ENCODE data around the gene ADSS1. TPM values are rescaled to one million over a fixed set of nuclear protein-coding genes. Genes with fewer than 3 reads are reported as not detected.

ADSS1 gene
- total RNA-seq, 1 experiment from 2014 or later: 4.2 TPM

DNA sequence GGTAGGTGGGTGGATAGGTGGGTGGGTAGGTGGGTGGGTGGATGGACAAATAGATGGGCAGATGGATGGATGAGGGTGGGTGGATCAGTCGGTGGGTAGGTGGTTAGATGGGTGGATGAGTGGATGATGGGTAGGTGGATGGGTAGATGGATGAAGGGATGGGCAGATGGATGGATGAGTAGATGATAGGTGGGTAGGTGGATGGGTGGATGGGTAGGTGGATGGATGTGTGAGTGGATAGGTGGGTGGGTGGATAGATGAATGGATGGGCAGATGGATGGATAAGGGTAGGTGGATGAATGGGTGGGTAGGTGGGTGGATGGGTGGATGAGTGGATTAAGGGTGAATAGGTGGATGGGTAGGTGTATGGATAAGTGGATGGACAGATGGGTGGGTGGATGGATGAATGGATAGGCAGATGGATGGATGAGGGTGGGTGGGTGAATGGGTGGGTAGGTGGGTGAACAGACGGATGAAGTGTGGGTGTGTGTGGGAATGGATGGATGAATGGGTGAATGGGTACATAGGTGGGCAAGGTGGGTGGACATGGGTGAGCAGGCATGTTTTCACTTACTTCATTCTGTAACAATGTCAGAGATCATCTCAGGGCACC, 37.9 kb upstream of the ADSS1 start:
- in situ Hi-C loops (cut with HindIII; ENCODE audit: low pct_unique_long_range_greater_than_20kb, low sequenced_read_pairs): no loop called here

DNA sequence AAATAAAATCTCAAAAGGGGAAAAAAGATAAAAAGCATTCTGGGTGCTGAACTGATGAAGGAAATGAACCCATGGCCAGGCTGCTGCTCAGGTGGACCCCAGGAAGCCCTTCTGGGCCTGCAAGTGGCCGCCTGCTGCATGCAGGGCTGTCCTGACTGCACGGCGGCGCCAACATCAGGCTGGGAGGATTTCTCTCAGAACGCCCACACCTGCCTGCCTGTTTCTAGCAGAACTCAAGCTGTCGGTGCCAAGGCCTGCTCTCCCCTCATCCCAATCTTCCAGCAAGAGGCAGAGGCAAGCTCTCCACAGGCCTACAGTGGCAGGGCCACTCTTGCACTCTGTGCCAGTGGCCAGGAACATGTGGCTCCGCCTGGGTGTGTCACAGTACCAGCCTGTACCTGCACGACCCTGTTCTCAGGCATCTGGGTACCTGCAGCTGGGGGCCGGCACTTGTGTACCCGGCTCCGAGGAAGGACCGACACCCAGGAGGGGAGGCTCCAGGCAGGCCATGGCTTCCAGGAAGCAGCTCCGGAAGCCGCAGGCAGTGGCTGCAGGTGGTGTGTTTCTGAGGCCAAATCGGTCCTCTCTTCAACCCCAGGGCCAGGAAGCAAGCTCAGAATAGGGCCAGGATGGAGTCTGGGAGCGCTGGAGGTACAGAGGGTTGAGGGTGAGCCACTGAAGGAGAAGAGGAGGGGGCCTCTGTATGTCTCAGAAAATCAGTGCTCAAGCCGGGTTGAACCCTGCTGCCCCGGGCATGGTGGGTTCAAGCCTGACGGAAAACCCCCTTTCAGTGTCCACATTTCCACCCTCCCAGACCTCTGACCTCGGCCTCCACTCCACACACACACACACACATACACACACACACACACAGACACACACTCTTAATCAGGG, 37.2 kb upstream of the ADSS1 start:
- DNase-seq (ENCODE audit: low read depth, low spot score): no peak
- in situ Hi-C loops (cut with HindIII; ENCODE audit: low pct_unique_long_range_greater_than_20kb, low sequenced_read_pairs): no loop called here

More for the DNA sequence above, 37.9 kb upstream of the ADSS1 start:
- DNase-seq (ENCODE audit: low read depth, low spot score): no peak

DNA sequence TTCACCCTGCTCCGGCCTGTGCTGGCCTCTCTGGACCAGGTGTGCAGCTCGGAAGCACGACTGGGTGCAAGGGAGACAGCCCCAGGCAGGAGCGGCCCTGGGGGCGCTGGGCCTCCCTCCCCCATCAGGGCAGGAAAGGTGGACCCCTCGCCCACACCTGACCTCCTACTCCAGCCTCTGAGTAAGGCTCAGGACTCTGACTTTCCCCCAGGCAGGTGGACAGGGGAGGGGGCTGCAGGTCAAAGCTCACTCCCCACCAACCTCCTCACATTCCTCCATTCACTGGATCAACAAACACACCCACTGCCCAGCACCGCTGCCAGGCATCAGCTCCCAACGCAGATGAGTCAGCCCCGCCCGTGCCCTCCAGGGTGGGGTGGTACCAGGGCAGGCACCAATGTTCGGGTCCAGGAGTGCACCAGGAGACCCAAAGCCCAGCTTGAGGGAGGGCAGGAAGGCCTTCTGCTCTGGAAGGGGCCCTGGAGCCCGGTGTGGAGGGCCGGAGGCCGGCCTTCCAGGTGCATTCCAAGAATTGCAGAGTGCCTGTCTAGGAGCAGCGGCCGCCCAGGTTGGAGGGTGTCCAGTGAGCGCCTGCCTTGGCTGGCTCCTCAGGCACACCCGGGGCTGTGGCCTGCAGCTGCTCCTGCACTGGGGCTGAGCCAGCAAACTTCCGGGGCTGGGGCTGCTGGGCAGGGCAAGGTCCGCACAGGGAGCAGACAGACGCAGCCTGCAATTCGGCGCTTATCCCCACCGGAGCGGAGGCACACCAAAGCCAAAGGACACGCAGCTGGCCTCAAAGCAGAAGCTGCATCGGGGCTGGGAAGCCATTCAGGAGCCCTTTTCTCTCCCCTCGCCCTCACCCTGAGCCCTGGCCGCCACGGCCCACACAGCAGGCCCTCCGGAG, 36.2 kb upstream of the ADSS1 start:
- in situ Hi-C loops (cut with HindIII; ENCODE audit: low pct_unique_long_range_greater_than_20kb, low sequenced_read_pairs): no loop called here
- DNase-seq (ENCODE audit: low read depth, low spot score): no peak

DNA sequence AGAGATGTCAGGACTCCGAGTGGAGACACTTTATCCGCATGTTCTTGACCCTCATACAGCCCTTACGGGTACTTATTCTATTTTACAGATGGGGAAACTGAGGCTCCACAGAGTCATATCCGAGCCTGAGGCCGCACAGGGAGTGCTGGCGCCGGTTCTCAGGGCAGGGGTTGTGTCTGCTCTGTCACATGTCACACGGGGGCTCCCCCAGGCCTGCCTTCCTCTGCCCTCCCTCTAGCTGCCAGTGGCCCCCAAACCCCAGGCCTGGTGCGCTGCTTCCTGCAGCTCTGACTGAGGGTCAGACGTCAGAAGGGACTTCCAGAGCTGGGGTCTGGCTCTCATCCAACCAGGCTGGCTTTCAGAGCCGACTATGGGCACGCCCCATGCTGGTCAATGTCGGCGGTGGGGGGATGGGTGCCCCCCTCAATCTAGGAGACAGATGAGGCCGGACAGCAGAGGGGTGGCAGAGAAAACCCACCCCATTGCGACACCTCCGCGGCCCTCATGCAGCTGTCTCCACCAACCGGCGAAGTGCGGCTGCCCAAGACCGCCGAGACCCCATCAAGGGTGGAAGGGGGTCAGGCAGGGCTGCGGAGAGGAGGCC, 35.4 kb upstream of the ADSS1 start:
- no peak for DNase-seq (ENCODE audit: low read depth, low spot score)
- in situ Hi-C loops (cut with HindIII; ENCODE audit: low pct_unique_long_range_greater_than_20kb, low sequenced_read_pairs): no loop called here

DNA sequence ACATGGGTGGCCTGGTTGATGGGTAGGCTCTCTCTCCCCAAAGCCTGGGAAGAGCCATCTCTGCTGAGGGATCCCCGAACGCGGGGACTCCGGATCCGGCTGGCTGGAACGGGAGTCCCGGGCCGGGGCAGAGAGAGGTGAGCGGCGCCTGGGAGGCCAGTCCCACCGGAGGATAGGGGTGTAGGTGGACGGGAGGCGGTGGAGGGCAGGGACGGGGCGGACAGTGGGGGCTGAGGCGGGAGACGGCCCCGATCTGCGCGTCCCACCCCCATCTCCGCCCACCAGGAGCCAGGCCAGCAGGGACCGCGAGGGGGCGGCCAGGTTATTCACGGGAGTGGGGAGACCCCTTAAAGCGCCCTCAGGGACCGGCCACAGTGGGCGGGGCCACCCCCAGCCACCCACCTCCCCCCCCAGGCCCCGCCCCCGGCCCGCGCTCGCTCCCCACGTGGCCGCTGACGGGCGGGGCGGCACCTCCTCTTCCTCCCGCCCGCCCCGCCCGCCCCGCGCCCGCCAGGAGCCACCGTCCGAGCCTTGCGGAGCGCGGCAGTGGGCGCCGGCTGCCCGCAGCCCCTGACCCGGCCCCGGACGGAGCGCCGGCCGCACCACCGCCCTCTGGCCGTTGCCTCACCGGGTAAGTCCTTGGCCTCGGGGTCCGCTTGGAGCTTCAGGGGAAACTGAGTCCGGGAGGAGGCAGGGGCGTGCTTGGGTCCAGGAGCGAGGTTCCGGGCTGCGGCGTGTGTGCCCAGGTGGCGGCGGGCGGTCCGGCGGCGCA, 34.7 kb upstream of the ADSS1 start, which contains the start of gene INF2:
Gene INF2 (plus strand): TSS at position 510 of the 772 bp plus-strand sequence. CDS start 11,748 bp downstream, outside the sequence.
- in situ Hi-C loops (cut with HindIII; ENCODE audit: low pct_unique_long_range_greater_than_20kb, low sequenced_read_pairs): no loop called here
- DNase-seq (ENCODE audit: low read depth, low spot score): peak; percentile 53

DNA sequence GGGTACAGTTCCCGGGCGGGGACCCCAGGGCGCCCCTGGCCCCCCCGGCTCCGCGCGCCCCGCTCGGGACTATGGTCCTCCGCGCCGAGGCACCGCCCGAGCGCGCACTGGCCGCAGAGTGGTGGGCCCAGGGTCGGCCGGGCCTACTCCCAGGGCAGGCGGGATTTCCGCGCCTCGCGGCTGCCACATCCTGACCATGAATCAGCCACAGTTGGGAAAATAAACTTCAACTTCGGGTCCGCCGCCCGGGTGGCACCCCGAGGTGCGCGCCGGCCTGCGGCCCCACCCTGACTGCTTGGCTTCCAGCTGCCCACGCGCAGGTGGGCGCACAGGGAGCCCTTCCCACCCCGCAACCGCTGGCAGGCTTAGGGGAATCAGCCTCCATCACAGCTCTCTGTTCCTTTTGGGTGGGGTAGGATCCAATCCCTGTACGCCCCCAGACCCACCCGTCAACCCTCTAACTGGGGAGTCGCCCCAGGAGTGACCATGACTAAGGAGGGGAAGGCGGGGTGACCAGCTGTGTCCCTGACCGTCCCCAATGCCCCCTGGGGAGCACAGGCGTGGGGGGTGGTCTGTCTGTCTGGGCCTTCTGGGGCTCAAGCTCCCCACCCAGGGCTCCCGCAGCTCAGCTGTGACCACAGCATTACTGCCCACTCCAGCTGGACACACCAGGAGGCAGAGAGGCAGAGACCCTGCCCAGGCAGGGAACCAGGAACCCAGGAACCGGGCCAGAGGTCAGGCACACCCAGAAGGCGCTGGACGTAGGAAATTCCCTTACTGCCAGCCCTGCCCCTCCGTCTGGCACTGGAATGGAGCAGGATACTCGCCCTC, 33.9 kb upstream of the ADSS1 start:
- in situ Hi-C loops (cut with HindIII; ENCODE audit: low pct_unique_long_range_greater_than_20kb, low sequenced_read_pairs): no loop called here
- no peak for DNase-seq (ENCODE audit: low read depth, low spot score)

DNA sequence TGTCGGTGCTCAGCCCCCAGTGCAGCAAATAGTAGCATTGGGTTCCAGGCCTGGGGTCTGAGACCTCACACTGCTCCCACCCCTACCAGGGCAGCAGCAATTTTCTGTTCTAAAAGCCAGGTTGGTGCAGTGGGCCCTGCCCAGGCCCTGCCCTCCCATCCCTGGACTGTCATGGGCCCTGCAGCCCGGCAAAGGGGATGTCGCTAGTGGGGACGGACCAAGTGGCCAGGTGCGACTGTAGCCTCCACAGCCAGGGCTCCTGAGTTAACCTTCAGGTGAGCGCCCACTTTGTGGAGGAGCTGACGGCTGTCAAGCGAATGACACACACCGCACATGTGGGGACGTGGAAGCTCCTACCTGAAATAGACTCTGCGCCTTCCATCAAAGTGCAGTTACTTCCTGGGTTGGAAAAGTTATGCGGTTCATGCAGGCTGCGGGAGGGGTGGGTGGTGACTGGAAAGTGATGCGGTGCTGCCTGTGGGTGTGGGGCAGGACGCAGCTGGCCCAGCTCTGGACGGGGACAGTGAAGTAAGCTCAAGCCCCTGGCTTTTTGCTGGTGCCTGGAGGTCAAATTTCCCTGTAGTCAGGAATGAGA, 33.1 kb upstream of the ADSS1 start:
- DNase-seq (ENCODE audit: low read depth, low spot score): no peak
- in situ Hi-C loops (cut with HindIII; ENCODE audit: low pct_unique_long_range_greater_than_20kb, low sequenced_read_pairs): no loop called here

DNA sequence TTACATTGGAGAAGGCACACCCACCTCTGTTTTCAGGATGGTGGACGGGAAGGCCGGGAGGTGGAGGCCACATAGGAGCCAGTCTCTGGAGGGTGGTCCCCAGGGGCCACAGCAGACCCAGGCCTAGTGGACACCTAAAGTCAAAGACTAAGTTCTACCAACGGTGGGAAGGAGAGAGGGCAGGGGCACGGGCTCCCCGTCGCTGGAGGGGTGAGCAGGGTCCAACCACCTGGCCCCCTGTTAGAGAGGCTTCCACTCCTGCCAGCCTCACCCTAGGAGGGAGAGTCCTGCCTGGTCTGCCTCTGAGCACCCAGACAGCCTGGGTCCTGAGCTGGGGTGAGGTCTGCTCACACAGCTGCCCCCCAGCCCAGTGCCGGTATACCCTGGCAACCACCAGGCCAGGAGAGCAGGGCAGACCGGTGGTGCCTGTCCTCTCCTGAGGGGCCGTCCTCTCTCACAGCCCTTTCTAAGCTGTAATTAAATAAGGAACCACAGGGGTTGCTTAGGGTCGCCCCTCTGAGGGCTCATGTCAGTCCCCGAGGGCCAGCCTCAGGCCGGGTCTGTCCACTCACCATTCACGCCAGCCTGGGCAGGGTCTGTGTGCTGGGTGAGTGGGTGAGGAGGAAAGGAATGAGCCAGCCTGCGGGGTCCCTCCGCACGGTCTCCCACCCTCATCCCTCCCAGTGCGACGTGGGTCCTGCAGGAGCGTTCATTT, 32.3 kb upstream of the ADSS1 start:
- DNase-seq (ENCODE audit: low read depth, low spot score): no peak
- in situ Hi-C loops (cut with HindIII; ENCODE audit: low pct_unique_long_range_greater_than_20kb, low sequenced_read_pairs): no loop called here

DNA sequence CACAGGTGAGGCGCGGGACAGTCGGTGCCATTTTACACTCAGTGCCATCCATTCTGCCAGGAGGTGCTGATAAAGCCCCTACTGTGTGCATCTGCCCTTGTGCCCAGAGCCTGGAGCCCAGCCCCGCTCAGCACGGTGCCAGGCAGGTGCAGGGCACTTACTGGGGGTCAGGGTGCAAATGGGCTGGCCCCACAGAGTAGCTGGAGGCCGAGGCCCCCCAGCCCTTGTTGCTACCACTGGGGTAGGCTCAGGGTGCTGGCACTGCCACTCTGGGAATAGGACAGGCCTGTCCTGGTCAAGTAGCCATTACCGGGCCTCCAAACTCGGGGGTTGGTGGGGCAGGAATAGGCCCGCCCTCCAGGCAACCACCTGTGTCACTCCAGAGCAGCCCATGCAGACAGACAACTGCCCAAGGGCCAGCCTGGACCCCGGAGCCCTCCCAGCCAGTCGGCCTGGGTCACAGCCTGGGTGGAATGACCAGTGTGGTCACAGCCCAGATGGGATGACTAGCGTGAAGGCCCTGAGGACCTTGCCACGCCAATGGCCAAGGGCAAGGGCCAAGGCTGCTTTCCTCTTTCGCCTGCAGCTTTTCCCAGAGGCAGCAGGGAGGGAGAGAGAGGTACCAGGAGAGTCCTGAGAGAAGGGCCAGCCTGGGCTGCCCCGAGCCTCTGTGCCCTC, 31.6 kb upstream of the ADSS1 start:
- no peak for DNase-seq (ENCODE audit: low read depth, low spot score)
- in situ Hi-C loops (cut with HindIII; ENCODE audit: low pct_unique_long_range_greater_than_20kb, low sequenced_read_pairs): no loop called here

DNA sequence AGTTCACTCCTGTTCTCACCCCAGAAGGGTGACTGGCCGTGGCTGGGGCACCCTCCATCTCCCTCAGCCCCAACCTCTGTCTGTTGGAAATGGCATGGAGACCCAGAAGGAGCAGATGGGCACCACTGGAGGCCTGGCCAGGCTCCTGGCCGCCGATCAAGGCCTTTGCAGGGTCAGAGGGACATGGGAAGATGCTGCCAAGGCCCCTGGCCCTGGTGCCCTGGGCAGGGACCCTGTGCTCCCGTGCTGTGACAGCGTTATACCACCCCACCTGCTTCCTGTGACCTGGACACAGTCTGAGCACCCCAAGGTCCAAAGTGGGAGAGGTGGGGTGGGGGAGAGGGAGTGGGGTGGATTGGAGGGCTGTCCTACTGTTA, 31.1 kb upstream of the ADSS1 start:
- DNase-seq (ENCODE audit: low read depth, low spot score): no peak
- in situ Hi-C loops (cut with HindIII; ENCODE audit: low pct_unique_long_range_greater_than_20kb, low sequenced_read_pairs): no loop called here

DNA sequence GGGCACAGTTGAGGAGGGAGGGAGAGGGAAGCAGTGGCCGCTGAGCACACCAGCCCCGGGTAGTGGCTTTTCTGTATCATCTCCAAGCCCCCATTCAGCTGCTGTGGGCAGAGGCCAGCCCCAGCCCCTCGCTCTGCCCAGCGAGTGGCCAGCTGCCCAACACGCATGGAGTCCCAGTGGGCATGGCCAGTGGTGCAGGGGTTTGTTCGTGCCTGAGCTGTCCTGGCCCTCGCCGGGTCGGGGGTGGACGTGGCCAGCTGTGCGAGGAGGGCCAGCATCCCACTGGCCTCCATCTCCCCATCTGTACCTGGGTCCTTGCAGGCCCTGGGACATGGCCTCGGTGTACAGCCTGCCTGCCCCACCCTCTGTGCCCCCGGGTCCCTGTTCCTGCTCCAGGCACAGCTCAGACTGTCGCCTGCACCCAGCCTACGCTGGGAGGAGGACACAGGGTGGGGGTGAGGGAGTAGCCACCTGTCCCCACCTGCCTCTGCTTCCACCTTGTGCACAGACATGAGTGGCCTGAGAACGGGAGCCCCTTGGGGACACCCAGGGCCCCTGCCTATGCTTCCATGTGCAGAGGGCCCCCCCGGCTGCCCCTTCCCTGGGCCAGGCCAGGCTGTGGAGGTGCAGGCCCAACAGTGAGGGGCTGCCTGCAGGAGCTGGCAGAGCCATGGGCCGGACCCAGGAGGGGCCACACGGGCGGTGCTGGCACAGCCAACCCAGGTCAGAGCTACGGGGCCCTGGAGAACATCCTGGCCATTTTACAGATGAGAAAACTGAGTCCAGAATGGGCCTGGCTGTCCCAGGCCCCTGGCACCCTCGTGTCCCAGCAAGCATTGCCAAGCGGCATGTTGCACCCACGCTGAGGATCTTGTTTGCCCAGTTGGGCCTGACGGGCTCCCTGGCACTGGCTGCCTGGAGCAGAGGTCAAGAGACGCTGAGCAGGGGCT, 30.3 kb upstream of the ADSS1 start:
- DNase-seq (ENCODE audit: low read depth, low spot score): no peak
- in situ Hi-C loops (cut with HindIII; ENCODE audit: low pct_unique_long_range_greater_than_20kb, low sequenced_read_pairs): no loop called here

DNA sequence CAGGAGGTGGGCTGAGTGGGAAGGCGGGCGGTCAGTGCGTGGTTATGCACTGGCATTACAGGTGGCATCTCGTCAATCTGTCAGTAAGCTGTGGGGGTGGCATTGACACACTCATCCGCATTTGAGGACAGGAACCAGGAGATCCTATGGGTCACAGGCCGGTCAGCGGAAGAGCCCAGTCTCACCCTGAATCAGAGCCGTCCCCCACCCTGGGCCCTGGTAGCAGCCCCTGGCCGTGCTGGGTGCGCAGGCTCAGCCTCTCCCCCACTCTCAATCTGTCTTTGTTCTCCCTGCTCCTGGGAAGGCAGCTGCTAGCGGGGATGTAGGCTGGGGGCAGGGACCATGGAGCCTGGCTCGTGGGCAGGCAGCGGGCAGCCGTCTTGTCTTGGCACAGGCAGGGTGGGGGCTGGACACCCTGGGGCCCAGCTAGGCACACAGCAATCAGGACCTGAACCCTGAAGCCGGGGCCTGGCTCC, 29.5 kb upstream of the ADSS1 start:
- no peak for DNase-seq (ENCODE audit: low read depth, low spot score)
- in situ Hi-C loops (cut with HindIII; ENCODE audit: low pct_unique_long_range_greater_than_20kb, low sequenced_read_pairs): no loop called here

DNA sequence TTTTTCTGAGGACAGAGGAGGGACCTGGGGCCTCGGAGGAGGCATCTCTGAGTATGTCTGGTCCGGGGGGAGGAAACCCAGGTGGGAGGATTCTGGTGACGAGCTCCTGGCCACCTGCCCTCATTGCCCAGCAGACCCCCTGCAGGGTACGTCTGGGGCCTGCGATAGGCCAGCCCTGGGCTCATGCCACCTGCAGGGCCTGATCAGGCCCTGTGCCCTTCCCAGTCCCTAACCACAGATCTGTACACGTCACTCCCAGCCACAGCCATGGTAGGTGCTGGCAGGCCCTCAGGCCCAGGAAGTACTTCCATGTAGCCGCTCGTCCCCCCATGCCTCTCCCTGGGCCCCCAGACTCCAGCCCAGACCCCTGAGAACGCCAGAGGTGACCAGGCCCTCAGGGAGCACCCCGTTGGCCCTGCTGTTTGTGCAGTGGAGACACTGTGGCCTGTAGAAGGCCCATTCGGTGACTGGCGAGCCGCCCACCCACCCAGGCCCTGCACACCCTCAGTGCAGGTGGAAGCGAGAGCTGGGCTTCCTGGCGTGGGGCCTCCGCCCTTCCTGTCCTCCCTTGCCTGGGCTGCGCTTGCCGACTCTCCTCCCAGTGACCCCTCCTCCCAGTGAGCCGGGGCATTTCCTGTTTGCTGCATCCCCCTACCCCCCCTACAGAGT, 28.9 kb upstream of the ADSS1 start:
- DNase-seq (ENCODE audit: low read depth, low spot score): no peak
- in situ Hi-C loops (cut with HindIII; ENCODE audit: low pct_unique_long_range_greater_than_20kb, low sequenced_read_pairs): no loop called here

Measured in SK-MEL-5 (cell line).